Cortex of kidney (tissue), 1 donor: ENCODE data around the gene DMAP1.
"Not testable (repeated sequence)": the region's sequence is repeated elsewhere in the genome, so short reads cannot be mapped to it uniquely, and the experiment has no call there.

Experiments used
- DNase-seq: peaks from one replicate; lab custom pipeline; 2025; lab: John Stamatoyannopoulos, UW

Gene DMAP1

DNA sequence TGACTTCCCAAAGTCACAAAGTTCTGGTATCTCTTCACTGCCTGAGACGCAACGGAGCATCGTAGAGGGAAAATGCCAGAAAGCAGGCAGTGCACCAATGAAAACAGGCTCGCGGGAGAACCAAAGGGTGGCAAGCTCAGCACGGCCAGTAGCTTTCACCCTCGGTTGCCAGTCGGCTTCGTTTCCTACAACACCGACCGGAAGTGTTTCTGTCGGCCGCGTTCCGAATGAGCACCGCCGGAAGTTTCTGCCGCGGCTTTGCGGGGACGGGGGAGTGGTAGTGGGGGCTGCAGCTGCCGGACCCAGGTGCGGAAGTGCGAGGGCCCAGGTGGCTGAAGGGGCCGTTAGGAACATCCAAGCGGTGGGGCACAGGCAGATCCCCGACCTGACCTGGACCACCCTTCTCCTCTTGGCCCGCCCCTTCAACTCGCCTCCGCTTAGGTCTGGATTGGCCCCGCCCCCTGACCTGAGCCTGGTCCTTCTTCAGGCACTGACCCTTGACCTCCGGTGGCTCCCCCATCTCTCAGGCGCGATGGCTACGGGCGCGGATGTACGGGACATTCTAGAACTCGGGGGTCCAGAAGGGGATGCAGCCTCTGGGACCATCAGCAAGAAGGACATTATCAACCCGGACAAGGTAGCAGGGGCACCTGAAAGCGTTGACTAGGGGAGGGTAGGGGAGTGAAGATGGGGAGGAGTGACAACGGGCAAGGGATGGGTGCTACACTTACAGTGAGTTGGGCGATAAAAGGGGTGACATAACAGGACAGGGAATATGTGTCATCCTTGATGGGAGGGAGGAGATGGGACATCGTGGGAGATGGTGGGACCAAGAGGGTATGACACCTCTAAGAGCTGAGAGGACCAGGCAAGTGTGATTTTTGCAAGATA, at the start of gene DMAP1:
Gene DMAP1, plus strand, starts transcription at position 250 of the 891 bp plus-strand sequence. Its CDS starts 283 bp downstream, at position 533.
- no peak for DNase-seq

DNA sequence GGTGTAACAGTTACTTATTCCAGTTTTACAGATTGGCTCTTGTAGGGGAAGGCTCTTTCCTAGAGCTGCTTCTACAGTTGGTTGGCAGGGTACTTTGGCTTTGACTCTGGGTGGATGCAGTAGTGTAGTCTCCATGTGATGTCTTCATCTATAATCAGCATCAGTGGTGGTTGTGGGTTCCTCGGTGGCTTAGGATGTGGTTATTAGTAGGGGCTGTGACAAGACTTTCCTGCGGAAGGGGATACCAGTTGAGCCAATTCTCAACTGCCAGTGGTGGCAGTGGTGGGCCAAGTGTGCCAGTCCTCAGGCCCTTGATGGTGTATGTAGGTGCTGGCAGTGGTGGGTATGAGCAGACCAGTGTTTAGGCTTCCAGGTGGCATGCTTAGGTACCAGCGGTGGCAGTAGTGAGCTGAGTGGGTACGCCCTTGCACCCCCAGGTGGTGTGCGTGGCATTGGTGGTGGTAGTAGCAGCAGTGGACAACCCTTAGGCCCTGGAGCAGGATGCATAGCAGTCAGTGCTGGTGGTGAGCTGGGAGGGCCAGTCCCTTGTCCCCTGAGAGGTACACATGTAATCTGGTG, 44.7 kb upstream of the DMAP1 start:
- no peak for DNase-seq

DNA sequence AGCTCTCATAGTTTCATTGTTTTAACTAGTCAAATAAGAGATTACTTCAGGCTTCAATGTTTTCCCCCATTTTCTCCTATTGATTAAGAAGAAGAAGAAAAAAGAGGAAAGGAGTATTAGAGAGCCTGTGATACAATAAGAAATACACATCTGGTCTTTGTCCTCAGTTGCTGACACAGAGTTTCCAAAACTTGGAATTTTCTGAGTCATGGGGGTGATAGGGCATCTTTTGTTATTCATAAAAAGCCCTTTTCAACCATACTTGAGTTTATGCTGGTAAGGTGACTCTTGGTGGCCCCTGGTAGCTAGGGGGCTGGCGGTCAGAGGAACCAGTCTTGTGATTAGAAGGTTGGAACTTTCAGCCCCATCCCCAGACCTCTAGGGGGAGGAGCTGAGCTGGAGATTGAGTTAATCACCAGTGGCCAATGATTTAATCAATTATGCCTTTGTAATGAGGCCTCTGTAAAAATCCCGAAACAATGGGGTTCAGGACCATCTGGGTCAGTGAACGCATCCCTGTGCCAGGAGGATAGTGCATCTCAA, 42.9 kb upstream of the DMAP1 start:
- DNase-seq, result no peak

GRCh38 chr1:44174630-44175029, 38.6 kb upstream of the DMAP1 start:
- DNase-seq, result no peak

DNA sequence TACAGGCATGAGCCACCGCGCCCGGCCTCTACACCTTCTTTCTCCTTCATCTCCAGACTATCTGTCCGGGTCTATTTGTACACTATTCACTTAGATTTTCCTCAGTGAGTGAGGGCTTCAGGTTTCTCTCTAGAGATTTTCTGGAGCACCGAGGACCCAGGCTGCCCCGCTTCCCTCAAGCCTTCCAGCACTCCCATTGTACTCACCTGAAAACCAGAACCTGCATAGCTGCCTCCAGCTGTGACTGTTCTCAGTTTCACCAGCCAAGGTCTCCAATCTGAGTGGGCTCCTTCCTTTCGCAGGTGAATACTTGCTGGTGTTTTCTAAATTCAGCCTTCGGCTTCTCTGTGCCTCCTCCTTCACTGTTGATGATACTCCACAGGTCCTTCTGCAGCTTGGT, 12.9 kb upstream of the DMAP1 start:
- no peak for DNase-seq

- DNase-seq, result not testable (repeated sequence)
Measured at GRCh38 chr1:44206545-44206944, 6.7 kb upstream of the DMAP1 start.

DNA sequence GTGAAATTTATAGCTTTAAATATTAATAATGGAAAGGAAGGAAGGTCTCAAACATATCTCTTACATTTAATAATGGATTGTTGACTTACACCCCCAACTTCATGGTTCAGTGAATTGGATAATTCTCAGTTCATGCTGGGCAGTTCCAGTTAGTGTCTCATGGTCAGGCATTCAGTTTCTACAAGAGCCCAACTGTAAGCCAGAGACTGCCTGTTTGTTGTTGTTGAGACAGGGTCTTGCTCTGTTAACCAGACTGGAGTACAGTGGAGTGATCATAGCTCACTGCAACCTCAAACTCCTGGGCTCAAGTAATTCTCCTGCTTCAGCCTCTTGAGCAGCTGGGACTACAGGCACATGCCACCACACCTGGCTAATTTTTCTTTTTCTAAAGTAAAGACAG, 5.0 kb upstream of the DMAP1 start:
- DNase-seq, result no peak

- no peak for DNase-seq
Measured at GRCh38 chr1:44210595-44210994, 2.7 kb upstream of the DMAP1 start.

DNA sequence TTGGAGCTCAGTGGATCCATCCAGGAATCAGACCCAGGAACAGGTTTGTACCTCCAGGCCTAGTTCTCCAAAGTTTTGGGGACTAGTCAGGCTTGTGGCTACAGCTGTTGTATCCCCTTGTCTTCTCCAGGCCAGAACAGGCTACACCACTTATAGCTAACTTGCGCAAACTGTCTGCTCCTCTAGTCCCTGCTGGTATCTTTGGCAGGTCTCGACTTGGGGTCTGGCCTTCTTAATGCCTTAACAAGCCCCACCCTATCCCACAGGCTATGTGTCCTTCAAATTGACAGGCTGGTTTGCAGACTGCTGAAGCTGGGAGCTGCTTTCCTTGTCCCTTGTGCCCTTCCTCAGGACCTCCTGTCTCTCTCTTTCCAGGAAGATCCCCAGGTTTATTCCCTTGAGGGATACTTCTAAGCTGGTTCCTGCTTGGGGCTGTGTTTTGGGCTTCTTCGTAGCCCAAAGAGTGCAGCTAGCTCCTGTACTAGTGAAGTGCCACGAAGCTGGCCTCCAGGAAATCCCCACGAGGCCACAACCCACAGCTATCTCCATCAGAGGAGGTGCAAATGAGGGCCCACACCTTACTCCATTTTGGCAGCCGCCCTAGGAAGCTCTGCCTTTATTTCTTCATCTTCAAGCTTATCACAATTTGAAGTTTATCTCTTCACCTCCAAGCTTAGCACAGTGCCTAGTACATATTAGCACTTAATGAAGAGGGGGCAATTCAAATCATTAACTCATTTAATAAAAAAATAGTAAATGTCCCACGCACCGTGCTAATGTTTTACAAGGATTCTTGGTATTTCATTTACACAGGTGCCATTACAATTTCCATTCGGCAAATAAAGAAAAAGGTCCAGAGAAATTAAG, 683 bp upstream of the DMAP1 start:
- DNase-seq, result no peak

GRCh38 chr1:44217809-44218410, 4.6 kb downstream of the DMAP1 start:
- DNase-seq, result no peak

- DNase-seq, result no peak
Measured at GRCh38 chr1:44218503-44219300, 5.4 kb downstream of the DMAP1 start.

GRCh38 chr1:44219301-44219626, 6.0 kb downstream of the DMAP1 start:
- no peak for DNase-seq

DNA sequence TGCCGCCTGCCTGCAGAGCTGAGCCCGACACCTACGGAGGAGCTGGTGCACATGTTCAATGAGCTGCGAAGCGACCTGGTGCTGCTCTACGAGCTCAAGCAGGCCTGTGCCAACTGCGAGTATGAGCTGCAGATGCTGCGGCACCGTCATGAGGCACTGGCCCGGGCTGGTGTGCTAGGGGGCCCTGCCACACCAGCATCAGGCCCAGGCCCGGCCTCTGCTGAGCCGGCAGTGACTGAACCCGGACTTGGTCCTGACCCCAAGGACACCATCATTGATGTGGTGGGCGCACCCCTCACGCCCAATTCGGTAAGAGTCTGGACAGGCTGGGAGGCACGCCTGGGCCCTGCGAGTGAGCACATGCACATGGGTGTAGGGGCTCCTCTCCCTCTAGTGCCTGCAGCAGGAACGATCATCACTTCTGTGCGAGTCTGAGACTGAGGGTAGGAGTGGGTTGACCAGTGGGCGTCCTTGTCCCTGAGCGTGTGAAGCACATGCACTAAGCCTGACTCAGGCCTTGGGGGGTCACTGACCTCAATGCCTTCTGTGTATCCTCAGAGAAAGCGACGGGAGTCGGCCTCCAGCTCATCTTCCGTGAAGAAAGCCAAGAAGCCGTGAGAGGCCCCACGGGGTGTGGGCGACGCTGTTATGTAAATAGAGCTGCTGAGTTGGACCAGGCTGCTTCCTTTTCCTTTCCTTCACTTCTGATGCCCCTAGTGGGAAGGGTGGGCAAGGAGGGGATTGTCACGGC, 6.9 kb downstream of the DMAP1 start:
- no peak for DNase-seq

- no peak for DNase-seq
Measured at GRCh38 chr1:44220755-44221154, 7.5 kb downstream of the DMAP1 start.

- DNase-seq, result no peak
Measured at GRCh38 chr1:44221769-44222168, 8.5 kb downstream of the DMAP1 start.

- DNase-seq, result no peak
Measured at GRCh38 chr1:44222397-44223186, 9.3 kb downstream of the DMAP1 start.

DNA sequence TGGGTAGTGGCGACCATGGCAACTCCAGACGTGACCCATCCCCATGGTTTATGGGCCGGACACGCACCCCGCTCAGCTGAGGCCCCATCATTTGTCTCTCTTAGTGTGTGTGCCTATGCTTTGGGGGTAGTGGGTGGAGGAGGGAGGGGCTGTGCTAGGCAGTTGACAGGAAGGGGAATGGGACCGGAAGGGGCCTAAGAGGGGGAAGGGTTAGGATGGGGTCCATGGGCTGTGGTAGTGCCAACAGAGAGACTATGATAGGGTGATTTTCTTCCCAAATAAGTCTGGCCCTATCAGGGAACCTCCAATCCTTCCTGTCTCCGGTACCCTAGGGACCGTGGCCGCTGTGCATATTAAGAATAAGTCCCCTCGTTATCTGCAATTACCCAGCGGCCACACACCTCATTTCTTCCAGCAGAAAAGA, 9.9 kb downstream of the DMAP1 start:
- DNase-seq, result no peak

GRCh38 chr1:44225761-44226160, 12.5 kb downstream of the DMAP1 start:
- no peak for DNase-seq

DNA sequence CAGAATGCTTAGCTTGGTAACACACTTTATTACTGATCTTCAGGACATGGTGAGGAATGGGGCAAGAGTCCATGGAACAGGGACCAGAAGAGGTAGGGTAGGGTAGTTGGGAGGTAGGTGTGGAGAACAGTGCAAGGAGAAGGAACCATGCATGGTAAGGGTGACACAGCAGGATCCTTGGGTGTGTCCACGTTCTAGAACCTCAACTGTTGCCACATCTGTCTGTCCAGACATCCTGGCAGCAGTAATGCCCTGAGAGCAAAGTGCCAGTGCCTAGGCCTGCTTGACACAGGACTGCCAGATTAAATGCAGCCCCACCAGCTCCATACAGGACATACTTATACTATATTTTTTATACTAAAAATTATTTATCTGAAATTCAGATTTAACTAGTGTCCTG, 13.9 kb downstream of the DMAP1 start:
- no peak for DNase-seq

- DNase-seq, result no peak
Measured at GRCh38 chr1:44228218-44228617, 14.9 kb downstream of the DMAP1 start.
